Measurements from ENCODE around the gene TCFL5. TPM values are rescaled to one million over a fixed set of nuclear protein-coding genes. Genes with fewer than 3 reads are reported as not detected.
A peak's percentile ranks its signal among the peaks of the same experiment; 100 is the strongest.

TCFL5 gene
- total RNA-seq, 1 experiment from 2014 or later = 23.8 TPM

DNA sequence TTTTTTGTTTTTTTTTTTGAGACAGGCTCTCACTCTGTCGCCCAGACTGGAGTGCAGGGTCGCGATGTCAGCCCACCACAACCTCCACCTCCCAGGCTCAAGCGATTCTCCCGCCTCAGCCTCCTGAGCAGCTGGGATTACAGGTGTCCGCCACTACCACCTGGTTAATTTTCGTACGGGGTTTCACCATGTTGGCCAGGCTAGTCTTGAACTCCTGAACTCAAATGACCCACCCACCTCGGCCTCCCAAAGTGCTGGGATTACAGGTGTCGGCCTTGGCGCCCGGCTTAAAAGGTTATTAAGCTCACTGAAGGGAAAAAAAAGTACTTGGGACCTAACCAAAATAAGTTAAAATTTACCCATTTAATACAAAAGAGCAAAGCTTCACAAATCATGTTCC is 1.9 kb downstream of the TCFL5 start:
- ATAC-seq (no peak), DNase-seq (ENCODE audit: low read depth, low spot score) (no peak)
- TF ChIP-seq TCF7L2 (IDR thresholded peaks at IDR 0.05; ENCODE audit: low read depth, low read length) = no peak
- TF ChIP-seq, protein P1, sequence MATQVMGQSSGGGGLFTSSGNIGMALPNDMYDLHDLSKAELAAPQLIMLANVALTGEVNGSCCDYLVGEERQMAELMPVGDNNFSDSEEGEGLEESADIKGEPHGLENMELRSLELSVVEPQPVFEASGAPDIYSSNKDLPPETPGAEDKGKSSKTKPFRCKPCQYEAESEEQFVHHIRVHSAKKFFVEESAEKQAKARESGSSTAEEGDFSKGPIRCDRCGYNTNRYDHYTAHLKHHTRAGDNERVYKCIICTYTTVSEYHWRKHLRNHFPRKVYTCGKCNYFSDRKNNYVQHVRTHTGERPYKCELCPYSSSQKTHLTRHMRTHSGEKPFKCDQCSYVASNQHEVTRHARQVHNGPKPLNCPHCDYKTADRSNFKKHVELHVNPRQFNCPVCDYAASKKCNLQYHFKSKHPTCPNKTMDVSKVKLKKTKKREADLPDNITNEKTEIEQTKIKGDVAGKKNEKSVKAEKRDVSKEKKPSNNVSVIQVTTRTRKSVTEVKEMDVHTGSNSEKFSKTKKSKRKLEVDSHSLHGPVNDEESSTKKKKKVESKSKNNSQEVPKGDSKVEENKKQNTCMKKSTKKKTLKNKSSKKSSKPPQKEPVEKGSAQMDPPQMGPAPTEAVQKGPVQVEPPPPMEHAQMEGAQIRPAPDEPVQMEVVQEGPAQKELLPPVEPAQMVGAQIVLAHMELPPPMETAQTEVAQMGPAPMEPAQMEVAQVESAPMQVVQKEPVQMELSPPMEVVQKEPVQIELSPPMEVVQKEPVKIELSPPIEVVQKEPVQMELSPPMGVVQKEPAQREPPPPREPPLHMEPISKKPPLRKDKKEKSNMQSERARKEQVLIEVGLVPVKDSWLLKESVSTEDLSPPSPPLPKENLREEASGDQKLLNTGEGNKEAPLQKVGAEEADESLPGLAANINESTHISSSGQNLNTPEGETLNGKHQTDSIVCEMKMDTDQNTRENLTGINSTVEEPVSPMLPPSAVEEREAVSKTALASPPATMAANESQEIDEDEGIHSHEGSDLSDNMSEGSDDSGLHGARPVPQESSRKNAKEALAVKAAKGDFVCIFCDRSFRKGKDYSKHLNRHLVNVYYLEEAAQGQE (IDR thresholded peaks at IDR 0.05; ENCODE audit: insufficient read depth in 1 of 2, low read depth in 2 of 2, low read length in 1 of 2) = no peak
- TF ChIP-seq SIN3A (IDR thresholded peaks at IDR 0.05; ENCODE audit: borderline replicate concordance, insufficient read depth, low read depth, low read length) = no peak
- TF ChIP-seq, protein P2, sequence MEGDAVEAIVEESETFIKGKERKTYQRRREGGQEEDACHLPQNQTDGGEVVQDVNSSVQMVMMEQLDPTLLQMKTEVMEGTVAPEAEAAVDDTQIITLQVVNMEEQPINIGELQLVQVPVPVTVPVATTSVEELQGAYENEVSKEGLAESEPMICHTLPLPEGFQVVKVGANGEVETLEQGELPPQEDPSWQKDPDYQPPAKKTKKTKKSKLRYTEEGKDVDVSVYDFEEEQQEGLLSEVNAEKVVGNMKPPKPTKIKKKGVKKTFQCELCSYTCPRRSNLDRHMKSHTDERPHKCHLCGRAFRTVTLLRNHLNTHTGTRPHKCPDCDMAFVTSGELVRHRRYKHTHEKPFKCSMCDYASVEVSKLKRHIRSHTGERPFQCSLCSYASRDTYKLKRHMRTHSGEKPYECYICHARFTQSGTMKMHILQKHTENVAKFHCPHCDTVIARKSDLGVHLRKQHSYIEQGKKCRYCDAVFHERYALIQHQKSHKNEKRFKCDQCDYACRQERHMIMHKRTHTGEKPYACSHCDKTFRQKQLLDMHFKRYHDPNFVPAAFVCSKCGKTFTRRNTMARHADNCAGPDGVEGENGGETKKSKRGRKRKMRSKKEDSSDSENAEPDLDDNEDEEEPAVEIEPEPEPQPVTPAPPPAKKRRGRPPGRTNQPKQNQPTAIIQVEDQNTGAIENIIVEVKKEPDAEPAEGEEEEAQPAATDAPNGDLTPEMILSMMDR (IDR thresholded peaks at IDR 0.05) = no peak
- no peak for TF ChIP-seq POLR2AphosphoS5 (IDR thresholded peaks at IDR 0.05; ENCODE audit: low read depth, low read length)
- in situ Hi-C loops (cut with HindIII; ENCODE audit: low pct_unique_long_range_greater_than_20kb, low sequenced_read_pairs) (no loop called here), intact Hi-C loops (cut with micrococcal nuclease; ENCODE audit: unreplicated experiment) (no loop called here)
- peaks cover 12% of the 10 kb centered on the region for H3K4me1 ChIP-seq (ENCODE audit: control insufficient read depth, insufficient read depth, low read length)
- H3K36me3 ChIP-seq (ENCODE audit: control insufficient read depth, insufficient read depth, low read length) = peaks cover 5% of the 10 kb centered on the region
- POLR2A ChIA-PET = no interaction called here
- H3K27me3 ChIP-seq (ENCODE audit: control insufficient read depth, insufficient read depth, low read length) = no peaks in the 10 kb centered on the region
- peak overlapping the region; percentile 74 for H3K27ac ChIP-seq (ENCODE audit: low read length)
- CTCF ChIA-PET = interaction anchor here (0.9 kb wide), 1 partner anchor 37 kb away, joined by 7 read pairs; no protein-coding TSS in a partner anchor
- no peaks in the 10 kb centered on the region for H3K9me3 ChIP-seq (ENCODE audit: control insufficient read depth, insufficient read depth, low read depth, low read length)
- TSS peak; percentile 75 for BruUV-seq (replicated peaks)
- peak overlapping the region; percentile 57 to 66; a peak in 3 of 4 replicates for H3K4me3 ChIP-seq (ENCODE audit: low read depth in 2 of 2, low read length in 2 of 2)

DNA sequence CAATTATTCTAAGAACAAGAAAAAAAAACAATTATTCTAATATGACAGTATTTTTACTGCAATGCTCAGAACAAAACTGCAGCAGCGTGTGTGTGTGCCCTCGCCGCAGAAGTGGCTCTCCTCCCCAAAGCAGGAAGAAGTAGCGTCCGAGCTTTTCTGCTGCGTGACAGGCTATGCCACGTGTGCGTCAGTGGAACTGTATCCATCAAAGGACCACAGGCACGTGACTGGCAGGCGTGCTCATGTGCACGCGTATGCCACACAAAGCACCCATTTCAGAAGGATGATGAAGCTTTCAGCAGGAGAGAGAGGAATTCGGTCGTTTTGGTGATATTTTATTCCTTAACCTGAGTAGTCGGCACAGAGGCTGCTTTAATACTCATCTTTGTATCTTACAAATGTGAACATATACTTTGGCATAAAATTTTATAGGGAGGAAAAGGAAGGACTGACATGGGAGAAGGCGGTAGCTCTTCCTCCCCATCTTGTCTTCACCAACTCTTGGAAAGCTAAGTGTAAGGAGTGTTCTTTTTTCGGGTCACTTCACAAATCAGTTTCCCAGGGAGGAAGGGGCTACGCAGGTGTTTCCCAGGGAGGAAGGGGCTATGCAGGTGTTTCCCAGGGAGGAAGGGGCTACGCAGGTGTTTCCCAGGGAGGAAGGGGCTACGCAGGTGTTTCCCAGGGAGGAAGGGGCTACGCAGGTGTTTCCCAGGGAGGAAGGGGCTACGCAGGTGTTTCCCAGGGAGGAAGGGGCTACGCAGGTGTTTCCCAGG is 3.4 kb downstream of the TCFL5 start:
- Histone ChIP-seq H3K4me3 (ENCODE audit: low read depth in 2 of 2, low read length in 2 of 2) (no peak overlapping the region), H3K9me3 (ENCODE audit: control insufficient read depth, insufficient read depth, low read depth, low read length) (no peaks in the 10 kb centered on the region), H3K27me3 (ENCODE audit: control insufficient read depth, insufficient read depth, low read length) (no peaks in the 10 kb centered on the region), H3K36me3 (ENCODE audit: control insufficient read depth, insufficient read depth, low read length) (peaks cover 8% of the 10 kb centered on the region), H3K27ac (ENCODE audit: low read length) (no peak overlapping the region), H3K4me1 (ENCODE audit: control insufficient read depth, insufficient read depth, low read length) (peaks cover 12% of the 10 kb centered on the region)
- no peak for ATAC-seq
- in situ Hi-C loops (cut with HindIII; ENCODE audit: low pct_unique_long_range_greater_than_20kb, low sequenced_read_pairs) (no loop called here), intact Hi-C loops (cut with micrococcal nuclease; ENCODE audit: unreplicated experiment) (no loop called here)
- POLR2A ChIA-PET = no interaction called here
- no peak for TF ChIP-seq TCF7L2 (IDR thresholded peaks at IDR 0.05; ENCODE audit: low read depth, low read length)
- TF ChIP-seq, protein P2 (IDR thresholded peaks at IDR 0.05) = no peak
- TF ChIP-seq POLR2AphosphoS5 (IDR thresholded peaks at IDR 0.05; ENCODE audit: low read depth, low read length) = no peak
- TF ChIP-seq, protein P1 (IDR thresholded peaks at IDR 0.05; ENCODE audit: insufficient read depth in 1 of 2, low read depth in 2 of 2, low read length in 1 of 2) = no peak
- no peak for TF ChIP-seq SIN3A (IDR thresholded peaks at IDR 0.05; ENCODE audit: borderline replicate concordance, insufficient read depth, low read depth, low read length)
- BruUV-seq (replicated peaks) = no TSS peak
- CTCF ChIA-PET = no interaction called here
- DNase-seq (ENCODE audit: low read depth, low spot score) = no peak
